Measurements from ENCODE around the gene EMP1.

Gene EMP1

DNA sequence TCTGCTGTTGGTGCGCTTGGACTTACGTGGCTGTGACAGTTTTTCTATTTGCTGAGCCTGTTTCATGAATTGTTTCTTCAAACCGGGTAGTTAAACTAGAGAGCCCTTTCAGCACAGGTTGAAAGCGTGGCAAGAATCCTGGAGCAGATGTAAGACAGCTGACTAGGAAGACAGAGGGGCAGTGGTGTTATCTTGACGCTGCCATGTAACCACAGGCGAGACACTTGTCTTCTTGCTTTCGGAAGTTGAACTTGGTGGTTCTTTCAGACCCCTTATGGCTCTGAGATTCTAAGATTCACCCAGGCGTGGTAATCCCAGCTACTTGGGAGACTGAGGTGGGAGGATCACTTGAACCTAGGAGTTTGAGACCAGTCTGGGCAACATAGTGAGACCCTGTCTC lies 4.3 kb downstream of the EMP1 start:
- TF ChIP-seq TCF12 (IDR thresholded peaks at IDR 0.05; ENCODE audit: low read depth) (no peak), ZBTB7A (IDR thresholded peaks at IDR 0.05; ENCODE audit: low read depth) (no peak)

DNA sequence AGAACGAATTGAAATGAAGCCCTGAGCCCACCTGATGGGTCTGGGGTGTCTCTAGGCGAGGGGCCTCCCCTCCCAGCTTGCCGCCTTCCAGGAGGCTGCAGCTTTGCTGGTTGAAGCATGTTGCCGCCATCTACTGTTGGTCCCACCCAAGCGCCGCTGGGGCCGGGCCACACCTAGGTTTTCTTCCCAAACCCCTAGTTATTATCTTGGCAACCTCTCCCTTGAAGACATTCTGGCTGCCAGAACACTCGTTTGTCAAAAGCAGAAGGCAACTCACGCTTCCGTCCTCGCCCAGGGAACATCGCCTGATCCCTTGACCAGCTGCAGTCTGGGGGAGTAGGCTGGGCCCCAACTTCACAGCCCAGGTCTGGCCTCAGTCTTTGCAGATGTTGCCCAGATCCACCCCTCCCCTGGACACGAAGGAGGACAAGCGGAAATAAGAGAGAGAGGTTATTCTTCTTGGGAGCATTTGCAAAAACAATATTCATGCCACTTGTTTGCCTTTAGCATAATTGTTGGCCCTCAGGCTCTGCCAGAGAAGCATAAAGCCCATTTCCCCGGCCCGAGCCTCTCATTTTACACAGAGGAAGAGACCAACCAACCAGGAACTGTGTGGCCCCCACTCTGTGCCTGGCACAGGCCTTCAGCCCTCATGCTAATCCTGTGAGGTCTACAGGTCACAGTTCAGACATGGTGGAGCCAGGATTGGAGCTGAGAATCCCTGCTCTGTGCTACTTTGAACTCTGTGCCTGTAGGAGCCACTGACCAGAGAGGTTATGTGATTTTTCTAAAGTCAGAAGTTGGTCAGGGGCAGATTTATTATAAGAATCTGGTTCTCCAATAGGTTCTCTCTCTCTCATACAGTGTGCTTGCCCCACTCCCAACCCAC lies 6.8 kb downstream of the EMP1 start:
- TF ChIP-seq TEAD4 (IDR thresholded peaks at IDR 0.05) (no peak), RAD21 (IDR thresholded peaks at IDR 0.05; ENCODE audit: low read depth) (peak; percentile 72)

DNA sequence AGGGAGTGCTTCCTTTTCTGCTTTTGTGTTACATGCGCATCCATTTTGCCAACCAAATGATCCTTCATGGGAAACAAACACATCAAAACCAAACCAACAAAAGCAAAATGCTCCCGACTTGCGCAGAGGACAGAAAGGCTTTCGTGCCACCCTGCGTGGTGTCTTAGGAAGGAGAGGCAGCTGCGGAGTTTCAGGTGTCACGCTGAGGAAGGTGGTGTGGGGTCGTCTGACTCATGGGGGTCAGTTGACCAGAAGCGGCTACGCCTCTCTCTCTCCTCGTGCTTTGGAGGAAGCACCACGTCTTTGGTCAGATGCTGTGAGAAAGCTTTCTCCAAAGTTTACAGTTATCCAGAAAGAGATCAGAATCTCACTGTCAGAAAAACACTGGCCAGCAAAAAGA lies 7.9 kb downstream of the EMP1 start:
- TF ChIP-seq CREB1 (IDR thresholded peaks at IDR 0.05; ENCODE audit: low read depth) (no peak), ZBTB7A (IDR thresholded peaks at IDR 0.05; ENCODE audit: low read depth) (no peak), CEBPB (IDR thresholded peaks at IDR 0.05) (no peak), EGR1 (IDR thresholded peaks at IDR 0.05) (no peak), TAF1 (IDR thresholded peaks at IDR 0.05; ENCODE audit: low read depth) (no peak), YY1 (IDR thresholded peaks at IDR 0.05; ENCODE audit: low read depth) (no peak), TCF12 (IDR thresholded peaks at IDR 0.05; ENCODE audit: low read depth) (no peak), TEAD4 (IDR thresholded peaks at IDR 0.05) (no peak), RAD21 (IDR thresholded peaks at IDR 0.05; ENCODE audit: low read depth) (no peak), EP300 (IDR thresholded peaks at IDR 0.05; ENCODE audit: borderline replicate concordance) (no peak), NFIC (IDR thresholded peaks at IDR 0.05) (no peak)
- TF ChIP-seq, protein P1, sequence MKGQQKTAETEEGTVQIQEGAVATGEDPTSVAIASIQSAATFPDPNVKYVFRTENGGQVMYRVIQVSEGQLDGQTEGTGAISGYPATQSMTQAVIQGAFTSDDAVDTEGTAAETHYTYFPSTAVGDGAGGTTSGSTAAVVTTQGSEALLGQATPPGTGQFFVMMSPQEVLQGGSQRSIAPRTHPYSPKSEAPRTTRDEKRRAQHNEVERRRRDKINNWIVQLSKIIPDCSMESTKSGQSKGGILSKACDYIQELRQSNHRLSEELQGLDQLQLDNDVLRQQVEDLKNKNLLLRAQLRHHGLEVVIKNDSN (IDR thresholded peaks at IDR 0.05), result no peak
- TF ChIP-seq, protein P2, sequence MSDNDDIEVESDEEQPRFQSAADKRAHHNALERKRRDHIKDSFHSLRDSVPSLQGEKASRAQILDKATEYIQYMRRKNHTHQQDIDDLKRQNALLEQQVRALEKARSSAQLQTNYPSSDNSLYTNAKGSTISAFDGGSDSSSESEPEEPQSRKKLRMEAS (IDR thresholded peaks at IDR 0.05), result no peak
- TF ChIP-seq, protein P3, sequence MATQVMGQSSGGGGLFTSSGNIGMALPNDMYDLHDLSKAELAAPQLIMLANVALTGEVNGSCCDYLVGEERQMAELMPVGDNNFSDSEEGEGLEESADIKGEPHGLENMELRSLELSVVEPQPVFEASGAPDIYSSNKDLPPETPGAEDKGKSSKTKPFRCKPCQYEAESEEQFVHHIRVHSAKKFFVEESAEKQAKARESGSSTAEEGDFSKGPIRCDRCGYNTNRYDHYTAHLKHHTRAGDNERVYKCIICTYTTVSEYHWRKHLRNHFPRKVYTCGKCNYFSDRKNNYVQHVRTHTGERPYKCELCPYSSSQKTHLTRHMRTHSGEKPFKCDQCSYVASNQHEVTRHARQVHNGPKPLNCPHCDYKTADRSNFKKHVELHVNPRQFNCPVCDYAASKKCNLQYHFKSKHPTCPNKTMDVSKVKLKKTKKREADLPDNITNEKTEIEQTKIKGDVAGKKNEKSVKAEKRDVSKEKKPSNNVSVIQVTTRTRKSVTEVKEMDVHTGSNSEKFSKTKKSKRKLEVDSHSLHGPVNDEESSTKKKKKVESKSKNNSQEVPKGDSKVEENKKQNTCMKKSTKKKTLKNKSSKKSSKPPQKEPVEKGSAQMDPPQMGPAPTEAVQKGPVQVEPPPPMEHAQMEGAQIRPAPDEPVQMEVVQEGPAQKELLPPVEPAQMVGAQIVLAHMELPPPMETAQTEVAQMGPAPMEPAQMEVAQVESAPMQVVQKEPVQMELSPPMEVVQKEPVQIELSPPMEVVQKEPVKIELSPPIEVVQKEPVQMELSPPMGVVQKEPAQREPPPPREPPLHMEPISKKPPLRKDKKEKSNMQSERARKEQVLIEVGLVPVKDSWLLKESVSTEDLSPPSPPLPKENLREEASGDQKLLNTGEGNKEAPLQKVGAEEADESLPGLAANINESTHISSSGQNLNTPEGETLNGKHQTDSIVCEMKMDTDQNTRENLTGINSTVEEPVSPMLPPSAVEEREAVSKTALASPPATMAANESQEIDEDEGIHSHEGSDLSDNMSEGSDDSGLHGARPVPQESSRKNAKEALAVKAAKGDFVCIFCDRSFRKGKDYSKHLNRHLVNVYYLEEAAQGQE (IDR thresholded peaks at IDR 0.05; ENCODE audit: low read depth), result no peak

DNA sequence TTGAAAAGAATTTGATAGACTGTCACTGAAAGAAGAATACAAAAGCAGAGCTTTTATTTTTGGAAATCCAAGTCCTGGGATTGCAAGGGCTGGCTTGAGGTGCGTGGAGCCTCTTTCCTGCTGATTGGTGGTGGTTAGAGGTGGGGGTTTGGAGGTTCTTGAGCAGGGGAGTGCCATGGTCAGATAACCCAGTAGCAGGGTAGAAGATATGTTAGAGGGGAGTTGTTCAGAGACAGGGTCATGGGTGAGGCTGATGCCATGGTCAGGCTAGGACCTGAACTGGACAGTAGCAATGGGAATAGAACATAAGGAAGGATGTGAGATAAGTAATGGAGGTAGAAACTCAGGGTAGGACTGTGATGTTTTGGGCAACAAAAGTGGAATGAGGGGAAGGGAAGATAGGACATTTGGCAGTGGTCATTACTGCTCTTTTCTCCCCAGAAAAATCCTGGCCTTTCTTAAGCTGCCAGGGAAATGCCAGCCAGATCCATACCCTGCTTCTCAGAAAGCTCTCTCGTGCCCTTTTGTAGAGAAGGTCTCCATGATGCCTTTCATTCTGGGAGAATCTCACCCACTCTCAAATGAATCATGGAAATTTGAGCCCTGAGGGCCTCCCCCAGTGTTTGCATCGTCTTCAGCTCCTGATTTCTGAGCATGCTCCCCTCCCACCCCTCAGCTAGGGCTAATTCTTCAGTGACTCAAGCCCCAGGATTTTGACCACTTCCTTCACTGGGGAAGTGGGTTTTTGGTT lies 9.5 kb downstream of the EMP1 start:
- TF ChIP-seq NFIC (IDR thresholded peaks at IDR 0.05), result no peak; the same call in 1 of the 2 replicates
- TF ChIP-seq RAD21 (IDR thresholded peaks at IDR 0.05; ENCODE audit: low read depth), result peak; percentile 22; the same call in 1 of the 2 replicates
- TF ChIP-seq TAF1 (IDR thresholded peaks at IDR 0.05; ENCODE audit: low read depth), result no peak
- TF ChIP-seq, protein P3 (IDR thresholded peaks at IDR 0.05; ENCODE audit: low read depth), result no peak
- TF ChIP-seq, protein P2 (IDR thresholded peaks at IDR 0.05), result no peak; the same call in 1 of the 2 replicates
- 0 out of 2 replicates have a peak, but pooled peaks have one; percentile 34 for TF ChIP-seq EGR1 (IDR thresholded peaks at IDR 0.05)
- no peak; the same call in 1 of the 2 replicates for TF ChIP-seq TCF12 (IDR thresholded peaks at IDR 0.05; ENCODE audit: low read depth)
- no peak for TF ChIP-seq ZBTB7A (IDR thresholded peaks at IDR 0.05; ENCODE audit: low read depth)
- TF ChIP-seq CEBPB (IDR thresholded peaks at IDR 0.05), result no peak
- no peak for TF ChIP-seq FOXM1 (IDR thresholded peaks at IDR 0.05; ENCODE audit: borderline replicate concordance, low read depth)
- TF ChIP-seq, protein P1 (IDR thresholded peaks at IDR 0.05), result no peak
- no peak for TF ChIP-seq YY1 (IDR thresholded peaks at IDR 0.05; ENCODE audit: low read depth)
- TF ChIP-seq EP300 (IDR thresholded peaks at IDR 0.05; ENCODE audit: borderline replicate concordance), result no peak; the same call in none of the 2 replicates
- TF ChIP-seq TEAD4 (IDR thresholded peaks at IDR 0.05), result peak; percentile 75
- TF ChIP-seq CREB1 (IDR thresholded peaks at IDR 0.05; ENCODE audit: low read depth), result no peak

DNA sequence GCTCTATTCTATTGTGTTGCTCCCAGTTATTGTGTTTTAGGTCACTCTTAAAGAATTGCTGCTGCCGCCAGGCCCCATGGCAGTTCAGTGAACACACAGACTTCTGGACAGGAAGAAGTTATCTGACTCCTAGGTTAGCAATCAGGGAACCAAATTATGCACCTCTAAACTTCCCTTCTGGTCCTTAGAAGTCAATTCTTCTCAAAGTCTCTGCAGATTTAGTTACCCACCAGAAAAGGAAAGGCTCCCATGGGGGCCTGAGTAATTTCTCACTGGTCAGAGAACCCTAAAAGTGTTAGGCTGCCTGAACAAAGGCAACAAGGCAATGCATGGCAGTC lies 10.0 kb downstream of the EMP1 start:
- no peak for TF ChIP-seq TEAD4 (IDR thresholded peaks at IDR 0.05)
- peak; percentile 80; the same call in 1 of the 2 replicates for TF ChIP-seq FOXM1 (IDR thresholded peaks at IDR 0.05; ENCODE audit: borderline replicate concordance, low read depth)
- TF ChIP-seq TCF12 (IDR thresholded peaks at IDR 0.05; ENCODE audit: low read depth), result peak; percentile 91; the same call in 1 of the 2 replicates
- no peak for TF ChIP-seq TAF1 (IDR thresholded peaks at IDR 0.05; ENCODE audit: low read depth)
- TF ChIP-seq YY1 (IDR thresholded peaks at IDR 0.05; ENCODE audit: low read depth), result no peak
- no peak for TF ChIP-seq CREB1 (IDR thresholded peaks at IDR 0.05; ENCODE audit: low read depth)
- peak; percentile 77; the same call in 1 of the 2 replicates for TF ChIP-seq NFIC (IDR thresholded peaks at IDR 0.05)
- TF ChIP-seq, protein P1 (IDR thresholded peaks at IDR 0.05), result no peak
- TF ChIP-seq EP300 (IDR thresholded peaks at IDR 0.05; ENCODE audit: borderline replicate concordance), result 0 out of 2 replicates have a peak, but pooled peaks have one; percentile 91

All from Ishikawa (cell line).